ENCODE measurements around the gene GVQW3. TPM values are rescaled to one million over a fixed set of nuclear protein-coding genes. Genes with fewer than 3 reads are reported as not detected.

Gene GVQW3
- total RNA-seq, 1 experiment from 2014 or later = 7.7 TPM

DNA sequence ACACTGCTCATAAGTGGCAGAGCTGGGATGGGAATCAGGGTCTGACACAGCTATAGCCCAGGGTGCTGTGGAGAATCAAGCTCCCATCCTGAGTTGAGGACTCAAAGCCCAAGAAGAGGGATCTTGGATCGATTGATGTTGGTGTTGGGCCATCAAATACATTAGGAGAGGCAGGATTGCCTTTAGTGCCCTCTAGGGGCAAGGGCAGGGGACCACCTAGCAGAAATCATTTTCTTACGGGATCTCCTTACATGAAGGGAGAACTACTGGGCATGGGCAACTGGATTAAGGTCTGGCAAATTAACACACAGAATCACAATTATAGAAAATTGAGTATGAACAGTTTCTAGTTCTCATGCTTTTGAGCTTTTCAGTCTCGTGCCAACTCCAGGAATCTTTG is 38.8 kb downstream of the GVQW3 start:
- Mint-ChIP-seq H3K27ac (no peak overlapping the region), H3K9me3 (peaks cover 3% of the 10 kb centered on the region), H3K4me3 (no peak overlapping the region), H3K36me3 (no peaks in the 10 kb centered on the region), H3K4me1 (no peaks in the 10 kb centered on the region), H3K27me3 (ENCODE audit: low read depth) (no peaks in the 10 kb centered on the region)
- CTCF ChIA-PET = interaction anchor here (0.6 to 2.0 kb wide), 8 partner anchors 11 to 213 kb away, joined by 3 to 6 read pairs (median 4); no protein-coding TSS in a partner anchor
- ATAC-seq = peak; percentile 74
- DNase-seq (ENCODE audit: low spot score) = peak; percentile 44
- POLR2A ChIA-PET = no interaction called here
- TF ChIP-seq, protein P1, sequence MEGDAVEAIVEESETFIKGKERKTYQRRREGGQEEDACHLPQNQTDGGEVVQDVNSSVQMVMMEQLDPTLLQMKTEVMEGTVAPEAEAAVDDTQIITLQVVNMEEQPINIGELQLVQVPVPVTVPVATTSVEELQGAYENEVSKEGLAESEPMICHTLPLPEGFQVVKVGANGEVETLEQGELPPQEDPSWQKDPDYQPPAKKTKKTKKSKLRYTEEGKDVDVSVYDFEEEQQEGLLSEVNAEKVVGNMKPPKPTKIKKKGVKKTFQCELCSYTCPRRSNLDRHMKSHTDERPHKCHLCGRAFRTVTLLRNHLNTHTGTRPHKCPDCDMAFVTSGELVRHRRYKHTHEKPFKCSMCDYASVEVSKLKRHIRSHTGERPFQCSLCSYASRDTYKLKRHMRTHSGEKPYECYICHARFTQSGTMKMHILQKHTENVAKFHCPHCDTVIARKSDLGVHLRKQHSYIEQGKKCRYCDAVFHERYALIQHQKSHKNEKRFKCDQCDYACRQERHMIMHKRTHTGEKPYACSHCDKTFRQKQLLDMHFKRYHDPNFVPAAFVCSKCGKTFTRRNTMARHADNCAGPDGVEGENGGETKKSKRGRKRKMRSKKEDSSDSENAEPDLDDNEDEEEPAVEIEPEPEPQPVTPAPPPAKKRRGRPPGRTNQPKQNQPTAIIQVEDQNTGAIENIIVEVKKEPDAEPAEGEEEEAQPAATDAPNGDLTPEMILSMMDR (IDR thresholded peaks at IDR 0.05) = peak; percentile 46
- TF ChIP-seq, protein P2, sequence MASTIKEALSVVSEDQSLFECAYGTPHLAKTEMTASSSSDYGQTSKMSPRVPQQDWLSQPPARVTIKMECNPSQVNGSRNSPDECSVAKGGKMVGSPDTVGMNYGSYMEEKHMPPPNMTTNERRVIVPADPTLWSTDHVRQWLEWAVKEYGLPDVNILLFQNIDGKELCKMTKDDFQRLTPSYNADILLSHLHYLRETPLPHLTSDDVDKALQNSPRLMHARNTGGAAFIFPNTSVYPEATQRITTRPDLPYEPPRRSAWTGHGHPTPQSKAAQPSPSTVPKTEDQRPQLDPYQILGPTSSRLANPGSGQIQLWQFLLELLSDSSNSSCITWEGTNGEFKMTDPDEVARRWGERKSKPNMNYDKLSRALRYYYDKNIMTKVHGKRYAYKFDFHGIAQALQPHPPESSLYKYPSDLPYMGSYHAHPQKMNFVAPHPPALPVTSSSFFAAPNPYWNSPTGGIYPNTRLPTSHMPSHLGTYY (CRISPR knock-in tag; IDR thresholded peaks at IDR 0.05) = no peak

DNA sequence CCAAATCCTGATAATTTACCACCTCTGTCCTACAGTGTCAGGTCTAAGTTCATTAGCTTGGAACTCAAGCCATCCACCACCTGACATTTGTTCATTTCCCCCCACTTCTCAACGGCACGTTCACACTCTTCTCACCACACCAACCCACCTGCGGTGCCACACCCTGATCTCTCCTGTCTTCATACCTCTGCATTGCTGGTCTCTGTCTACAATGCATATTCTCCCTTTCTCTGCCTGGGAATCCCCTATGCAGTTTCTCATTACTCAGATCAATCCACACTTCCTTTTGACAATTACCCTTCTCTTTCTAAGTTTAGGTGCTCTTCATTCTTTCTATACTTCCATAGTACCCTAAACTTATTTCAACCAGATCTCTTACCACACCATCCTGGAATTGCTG is 43.3 kb downstream of the GVQW3 start:
- no peak for ATAC-seq
- H3K27ac Mint-ChIP-seq = no peak overlapping the region
- TF ChIP-seq, protein P3, sequence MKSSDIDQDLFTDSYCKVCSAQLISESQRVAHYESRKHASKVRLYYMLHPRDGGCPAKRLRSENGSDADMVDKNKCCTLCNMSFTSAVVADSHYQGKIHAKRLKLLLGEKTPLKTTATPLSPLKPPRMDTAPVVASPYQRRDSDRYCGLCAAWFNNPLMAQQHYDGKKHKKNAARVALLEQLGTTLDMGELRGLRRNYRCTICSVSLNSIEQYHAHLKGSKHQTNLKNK (CRISPR knock-in tag; IDR thresholded peaks at IDR 0.05) = no peak
- TF ChIP-seq, protein P4, sequence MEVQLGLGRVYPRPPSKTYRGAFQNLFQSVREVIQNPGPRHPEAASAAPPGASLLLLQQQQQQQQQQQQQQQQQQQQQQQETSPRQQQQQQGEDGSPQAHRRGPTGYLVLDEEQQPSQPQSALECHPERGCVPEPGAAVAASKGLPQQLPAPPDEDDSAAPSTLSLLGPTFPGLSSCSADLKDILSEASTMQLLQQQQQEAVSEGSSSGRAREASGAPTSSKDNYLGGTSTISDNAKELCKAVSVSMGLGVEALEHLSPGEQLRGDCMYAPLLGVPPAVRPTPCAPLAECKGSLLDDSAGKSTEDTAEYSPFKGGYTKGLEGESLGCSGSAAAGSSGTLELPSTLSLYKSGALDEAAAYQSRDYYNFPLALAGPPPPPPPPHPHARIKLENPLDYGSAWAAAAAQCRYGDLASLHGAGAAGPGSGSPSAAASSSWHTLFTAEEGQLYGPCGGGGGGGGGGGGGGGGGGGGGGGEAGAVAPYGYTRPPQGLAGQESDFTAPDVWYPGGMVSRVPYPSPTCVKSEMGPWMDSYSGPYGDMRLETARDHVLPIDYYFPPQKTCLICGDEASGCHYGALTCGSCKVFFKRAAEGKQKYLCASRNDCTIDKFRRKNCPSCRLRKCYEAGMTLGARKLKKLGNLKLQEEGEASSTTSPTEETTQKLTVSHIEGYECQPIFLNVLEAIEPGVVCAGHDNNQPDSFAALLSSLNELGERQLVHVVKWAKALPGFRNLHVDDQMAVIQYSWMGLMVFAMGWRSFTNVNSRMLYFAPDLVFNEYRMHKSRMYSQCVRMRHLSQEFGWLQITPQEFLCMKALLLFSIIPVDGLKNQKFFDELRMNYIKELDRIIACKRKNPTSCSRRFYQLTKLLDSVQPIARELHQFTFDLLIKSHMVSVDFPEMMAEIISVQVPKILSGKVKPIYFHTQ (CRISPR knock-in tag; IDR thresholded peaks at IDR 0.05) = no peak
- no peak for TF ChIP-seq MYBL2 (CRISPR knock-in tag; IDR thresholded peaks at IDR 0.05)
- TF ChIP-seq, protein P5, sequence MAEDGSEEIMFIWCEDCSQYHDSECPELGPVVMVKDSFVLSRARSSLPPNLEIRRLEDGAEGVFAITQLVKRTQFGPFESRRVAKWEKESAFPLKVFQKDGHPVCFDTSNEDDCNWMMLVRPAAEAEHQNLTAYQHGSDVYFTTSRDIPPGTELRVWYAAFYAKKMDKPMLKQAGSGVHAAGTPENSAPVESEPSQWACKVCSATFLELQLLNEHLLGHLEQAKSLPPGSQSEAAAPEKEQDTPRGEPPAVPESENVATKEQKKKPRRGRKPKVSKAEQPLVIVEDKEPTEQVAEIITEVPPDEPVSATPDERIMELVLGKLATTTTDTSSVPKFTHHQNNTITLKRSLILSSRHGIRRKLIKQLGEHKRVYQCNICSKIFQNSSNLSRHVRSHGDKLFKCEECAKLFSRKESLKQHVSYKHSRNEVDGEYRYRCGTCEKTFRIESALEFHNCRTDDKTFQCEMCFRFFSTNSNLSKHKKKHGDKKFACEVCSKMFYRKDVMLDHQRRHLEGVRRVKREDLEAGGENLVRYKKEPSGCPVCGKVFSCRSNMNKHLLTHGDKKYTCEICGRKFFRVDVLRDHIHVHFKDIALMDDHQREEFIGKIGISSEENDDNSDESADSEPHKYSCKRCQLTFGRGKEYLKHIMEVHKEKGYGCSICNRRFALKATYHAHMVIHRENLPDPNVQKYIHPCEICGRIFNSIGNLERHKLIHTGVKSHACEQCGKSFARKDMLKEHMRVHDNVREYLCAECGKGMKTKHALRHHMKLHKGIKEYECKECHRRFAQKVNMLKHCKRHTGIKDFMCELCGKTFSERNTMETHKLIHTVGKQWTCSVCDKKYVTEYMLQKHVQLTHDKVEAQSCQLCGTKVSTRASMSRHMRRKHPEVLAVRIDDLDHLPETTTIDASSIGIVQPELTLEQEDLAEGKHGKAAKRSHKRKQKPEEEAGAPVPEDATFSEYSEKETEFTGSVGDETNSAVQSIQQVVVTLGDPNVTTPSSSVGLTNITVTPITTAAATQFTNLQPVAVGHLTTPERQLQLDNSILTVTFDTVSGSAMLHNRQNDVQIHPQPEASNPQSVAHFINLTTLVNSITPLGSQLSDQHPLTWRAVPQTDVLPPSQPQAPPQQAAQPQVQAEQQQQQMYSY (CRISPR knock-in tag; IDR thresholded peaks at IDR 0.05) = no peak
- TF ChIP-seq, protein P6, sequence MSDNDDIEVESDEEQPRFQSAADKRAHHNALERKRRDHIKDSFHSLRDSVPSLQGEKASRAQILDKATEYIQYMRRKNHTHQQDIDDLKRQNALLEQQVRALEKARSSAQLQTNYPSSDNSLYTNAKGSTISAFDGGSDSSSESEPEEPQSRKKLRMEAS (CRISPR knock-in tag; IDR thresholded peaks at IDR 0.05) = no peak
- H3K9me3 Mint-ChIP-seq = no peaks in the 10 kb centered on the region
- no peak overlapping the region for H3K4me3 Mint-ChIP-seq
- no peak for DNase-seq (ENCODE audit: low spot score)
- no peaks in the 10 kb centered on the region for H3K36me3 Mint-ChIP-seq
- 0 out of 2 replicates have a peak, but pooled peaks cover 3% of the 10 kb centered on the region for H3K4me1 Mint-ChIP-seq
- ChIA-PET CTCF (no interaction called here), POLR2A (no interaction called here)
- H3K27me3 Mint-ChIP-seq (ENCODE audit: low read depth) = no peaks in the 10 kb centered on the region; the same call in 1 of the 2 replicates

DNA sequence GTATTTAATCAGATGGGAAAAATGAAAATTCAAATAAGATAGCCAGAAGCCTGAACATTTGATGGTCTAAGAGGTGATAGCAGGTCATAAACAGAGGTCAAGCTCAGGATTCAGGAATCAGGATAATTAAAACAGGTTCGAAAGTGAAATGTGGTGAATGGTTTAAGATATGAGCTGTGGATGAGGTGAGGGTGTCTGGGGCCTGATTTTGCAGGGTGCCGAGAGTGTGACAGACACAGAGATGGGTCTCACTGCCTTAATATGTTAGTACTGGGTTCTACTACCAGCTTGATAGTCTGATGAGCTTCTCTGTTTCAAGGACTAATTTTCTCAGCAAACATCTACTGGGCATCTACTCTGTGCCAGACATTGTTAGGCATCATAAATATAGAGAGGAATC is 43.8 kb downstream of the GVQW3 start:
- TF ChIP-seq SP1 (CRISPR knock-in tag; conservative IDR thresholded peaks at IDR 0.05) (no peak), ZNF416 (CRISPR knock-in tag; IDR thresholded peaks at IDR 0.05) (no peak), ZNF219 (CRISPR knock-in tag; IDR thresholded peaks at IDR 0.05; ENCODE audit: borderline replicate concordance) (no peak), TP53 (CRISPR knock-in tag; IDR thresholded peaks at IDR 0.05) (no peak), ESRRA (CRISPR knock-in tag; IDR thresholded peaks at IDR 0.05; ENCODE audit: borderline replicate concordance) (no peak)
- TF ChIP-seq, protein P7, sequence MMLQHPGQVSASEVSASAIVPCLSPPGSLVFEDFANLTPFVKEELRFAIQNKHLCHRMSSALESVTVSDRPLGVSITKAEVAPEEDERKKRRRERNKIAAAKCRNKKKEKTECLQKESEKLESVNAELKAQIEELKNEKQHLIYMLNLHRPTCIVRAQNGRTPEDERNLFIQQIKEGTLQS (CRISPR knock-in tag; conservative IDR thresholded peaks at IDR 0.05) = no peak
- TF ChIP-seq, protein P8, sequence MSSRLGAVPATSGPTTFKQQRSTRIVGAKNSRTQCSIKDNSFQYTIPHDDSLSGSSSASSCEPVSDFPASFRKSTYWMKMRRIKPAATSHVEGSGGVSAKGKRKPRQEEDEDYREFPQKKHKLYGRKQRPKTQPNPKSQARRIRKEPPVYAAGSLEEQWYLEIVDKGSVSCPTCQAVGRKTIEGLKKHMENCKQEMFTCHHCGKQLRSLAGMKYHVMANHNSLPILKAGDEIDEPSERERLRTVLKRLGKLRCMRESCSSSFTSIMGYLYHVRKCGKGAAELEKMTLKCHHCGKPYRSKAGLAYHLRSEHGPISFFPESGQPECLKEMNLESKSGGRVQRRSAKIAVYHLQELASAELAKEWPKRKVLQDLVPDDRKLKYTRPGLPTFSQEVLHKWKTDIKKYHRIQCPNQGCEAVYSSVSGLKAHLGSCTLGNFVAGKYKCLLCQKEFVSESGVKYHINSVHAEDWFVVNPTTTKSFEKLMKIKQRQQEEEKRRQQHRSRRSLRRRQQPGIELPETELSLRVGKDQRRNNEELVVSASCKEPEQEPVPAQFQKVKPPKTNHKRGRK (CRISPR knock-in tag; IDR thresholded peaks at IDR 0.05; ENCODE audit: borderline replicate concordance) = no peak
- TF ChIP-seq, protein P9, sequence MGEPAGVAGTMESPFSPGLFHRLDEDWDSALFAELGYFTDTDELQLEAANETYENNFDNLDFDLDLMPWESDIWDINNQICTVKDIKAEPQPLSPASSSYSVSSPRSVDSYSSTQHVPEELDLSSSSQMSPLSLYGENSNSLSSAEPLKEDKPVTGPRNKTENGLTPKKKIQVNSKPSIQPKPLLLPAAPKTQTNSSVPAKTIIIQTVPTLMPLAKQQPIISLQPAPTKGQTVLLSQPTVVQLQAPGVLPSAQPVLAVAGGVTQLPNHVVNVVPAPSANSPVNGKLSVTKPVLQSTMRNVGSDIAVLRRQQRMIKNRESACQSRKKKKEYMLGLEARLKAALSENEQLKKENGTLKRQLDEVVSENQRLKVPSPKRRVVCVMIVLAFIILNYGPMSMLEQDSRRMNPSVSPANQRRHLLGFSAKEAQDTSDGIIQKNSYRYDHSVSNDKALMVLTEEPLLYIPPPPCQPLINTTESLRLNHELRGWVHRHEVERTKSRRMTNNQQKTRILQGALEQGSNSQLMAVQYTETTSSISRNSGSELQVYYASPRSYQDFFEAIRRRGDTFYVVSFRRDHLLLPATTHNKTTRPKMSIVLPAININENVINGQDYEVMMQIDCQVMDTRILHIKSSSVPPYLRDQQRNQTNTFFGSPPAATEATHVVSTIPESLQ (CRISPR knock-in tag; IDR thresholded peaks at IDR 0.05) = no peak
- DNase-seq (ENCODE audit: low spot score) = no peak
- Mint-ChIP-seq H3K4me3 (no peak overlapping the region), H3K4me1 (0 out of 2 replicates have a peak, but pooled peaks cover 3% of the 10 kb centered on the region), H3K27me3 (ENCODE audit: low read depth) (no peaks in the 10 kb centered on the region; the same call in 1 of the 2 replicates), H3K36me3 (no peaks in the 10 kb centered on the region), H3K27ac (no peak overlapping the region), H3K9me3 (no peaks in the 10 kb centered on the region)
- CTCF ChIA-PET = no interaction called here
- ATAC-seq = no peak
- POLR2A ChIA-PET = no interaction called here

Data from WTC11 (cell line).